ENCODE measurements around the gene ADA.
"Not testable (repeated sequence)": the region's sequence is repeated elsewhere in the genome, so short reads cannot be mapped to it uniquely, and the experiment has no call there.

The ADA gene

GRCh38 chr20:44651684-44652423 lies at the start of gene ADA:
Gene ADA, minus strand, starts transcription at chr20:44651699. Its CDS starts 92 bp downstream, at chr20:44651607.
- peak in 39 of 42 donors; percentile 22 to 85 (median 61) for DNase-seq
- intact Hi-C loops (cut with DNase I) = loop anchor here (5.0 kb wide), 1 partner anchor 175 kb away; the partner anchor contains the start of gene TTPAL

GRCh38 chr20:44700306-44700705 lies 48.8 kb upstream of the ADA start:
- intact Hi-C loops (cut with DNase I) = no loop called here
- no peak for DNase-seq

GRCh38 chr20:44698351-44698750 lies 46.9 kb upstream of the ADA start:
- no peak for DNase-seq
- intact Hi-C loops (cut with DNase I) = no loop called here

DNA sequence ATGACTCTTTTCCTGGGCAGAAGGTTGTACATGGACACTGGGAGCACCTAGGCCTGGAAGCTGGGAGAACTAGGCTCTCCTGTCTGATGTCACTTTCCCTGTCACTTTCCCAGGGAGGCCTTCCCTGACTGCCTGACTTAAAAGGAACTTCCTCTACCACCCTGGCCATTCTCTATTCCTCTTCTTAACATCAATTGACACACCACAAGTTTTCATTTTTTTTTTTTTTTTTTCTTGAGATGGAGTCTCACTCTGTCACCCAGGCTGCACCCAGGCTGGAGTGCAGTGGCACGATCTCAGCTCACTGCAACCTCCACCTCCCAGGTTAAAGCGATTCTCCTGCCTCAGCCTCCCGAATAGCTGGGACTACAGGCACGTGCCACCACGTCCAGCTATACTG lies 45.5 kb upstream of the ADA start:
- intact Hi-C loops (cut with DNase I); DNase-seq: not testable (repeated sequence)

DNA sequence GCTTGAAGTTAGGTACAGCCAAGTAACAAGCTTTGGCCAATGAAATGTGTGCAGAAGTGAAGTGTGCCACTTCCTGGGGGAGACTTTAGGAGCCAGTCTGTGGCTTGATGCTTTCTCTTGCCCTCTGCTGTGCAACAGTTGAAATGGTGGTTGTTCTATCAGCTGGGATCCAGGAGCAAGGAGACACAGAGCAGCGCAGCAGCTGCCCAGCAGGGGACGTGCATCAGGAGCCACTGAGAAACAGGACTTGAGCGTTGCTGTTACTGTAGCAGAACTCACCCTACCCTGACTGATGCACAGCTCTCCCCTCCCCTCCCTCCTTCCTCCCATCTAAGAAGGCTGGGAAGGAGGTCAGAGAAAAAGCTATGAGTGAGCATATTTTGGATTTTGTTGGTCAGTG lies 44.8 kb upstream of the ADA start:
- intact Hi-C loops (cut with DNase I) = no loop called here
- DNase-seq = no peak

- intact Hi-C loops (cut with DNase I) = no loop called here
- DNase-seq = no peak
These were observed 44.3 kb upstream of the ADA start for GRCh38 chr20:44695674-44696300.

GRCh38 chr20:44695295-44695673 lies 43.8 kb upstream of the ADA start:
- DNase-seq = no peak
- intact Hi-C loops (cut with DNase I) = no loop called here

DNA sequence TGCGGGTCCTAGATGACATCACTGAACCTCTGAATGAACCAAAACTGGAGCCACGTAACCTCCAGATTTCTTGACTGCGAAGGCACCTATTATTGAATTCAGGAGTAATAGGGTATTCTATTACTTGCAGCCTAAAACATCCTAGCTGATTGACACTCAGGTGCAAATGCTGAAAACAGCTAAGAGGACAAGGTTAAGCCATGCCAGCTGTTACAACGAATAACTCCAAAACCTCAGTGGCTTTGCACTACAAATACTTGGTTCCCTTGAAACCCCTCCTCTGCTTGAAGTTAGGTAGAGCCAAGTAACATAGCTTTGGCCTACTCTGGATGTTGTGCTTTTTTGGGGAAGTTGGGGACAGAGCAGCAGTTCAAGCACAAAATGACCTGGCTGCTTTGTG lies 42.7 kb upstream of the ADA start:
- intact Hi-C loops (cut with DNase I) = no loop called here

GRCh38 chr20:44693627-44694026 lies 42.1 kb upstream of the ADA start:
- intact Hi-C loops (cut with DNase I) = no loop called here
- no peak for DNase-seq

More for the DNA sequence above, 42.7 kb upstream of the ADA start:
- no peak for DNase-seq

GRCh38 chr20:44692932-44693480 lies 41.5 kb upstream of the ADA start:
- intact Hi-C loops (cut with DNase I) = no loop called here
- no peak for DNase-seq

DNA sequence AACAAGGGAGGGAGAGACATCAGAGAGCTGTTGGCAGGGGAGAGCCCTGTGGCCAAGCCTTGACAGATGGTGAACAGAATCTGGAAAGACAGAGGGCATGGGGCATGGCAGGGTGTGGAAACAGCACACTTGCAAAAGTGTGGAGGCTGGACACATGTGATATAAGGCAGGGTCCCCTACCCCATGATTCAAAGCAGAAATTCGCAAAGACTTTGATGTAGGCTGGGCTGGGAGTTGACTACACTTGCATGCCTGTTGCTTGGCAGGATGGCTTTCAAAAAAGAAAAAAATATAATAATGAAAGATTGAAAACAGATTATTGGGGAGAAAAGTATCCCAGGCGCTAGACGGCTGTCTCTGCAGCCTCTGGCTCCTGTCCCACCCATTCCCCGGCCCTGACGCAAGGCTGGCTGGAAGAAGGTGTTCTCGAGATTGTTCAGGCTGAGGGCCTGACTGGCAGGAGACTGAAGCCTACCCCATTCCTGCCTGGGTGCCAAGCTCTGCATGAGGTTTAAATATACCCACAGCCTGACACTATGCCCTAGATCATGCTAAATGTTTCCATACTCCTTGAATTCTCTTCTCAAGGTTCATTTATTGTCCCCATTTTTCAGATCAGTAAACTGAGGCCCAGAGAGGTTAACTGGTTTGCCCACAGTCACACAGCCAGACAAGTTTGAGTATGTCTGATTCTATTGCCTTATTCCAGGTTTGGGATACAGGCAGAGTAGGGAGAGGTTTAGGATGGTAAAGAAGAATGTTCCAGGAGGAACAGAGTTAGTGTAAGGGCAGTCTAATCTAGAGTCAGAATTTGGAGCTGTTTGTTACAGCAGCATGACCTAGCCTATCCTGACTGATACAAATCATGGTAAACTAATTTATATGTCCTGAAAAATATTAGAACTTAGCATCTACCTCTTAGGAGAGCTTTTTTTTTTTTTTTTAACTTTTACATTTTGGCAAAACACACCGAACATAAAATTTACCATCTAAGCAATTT lies 40.2 kb upstream of the ADA start:
- no peak for DNase-seq
- intact Hi-C loops (cut with DNase I) = no loop called here

- DNase-seq = no peak
- intact Hi-C loops (cut with DNase I) = no loop called here
These were observed 39.4 kb upstream of the ADA start for GRCh38 chr20:44690781-44691423.

DNA sequence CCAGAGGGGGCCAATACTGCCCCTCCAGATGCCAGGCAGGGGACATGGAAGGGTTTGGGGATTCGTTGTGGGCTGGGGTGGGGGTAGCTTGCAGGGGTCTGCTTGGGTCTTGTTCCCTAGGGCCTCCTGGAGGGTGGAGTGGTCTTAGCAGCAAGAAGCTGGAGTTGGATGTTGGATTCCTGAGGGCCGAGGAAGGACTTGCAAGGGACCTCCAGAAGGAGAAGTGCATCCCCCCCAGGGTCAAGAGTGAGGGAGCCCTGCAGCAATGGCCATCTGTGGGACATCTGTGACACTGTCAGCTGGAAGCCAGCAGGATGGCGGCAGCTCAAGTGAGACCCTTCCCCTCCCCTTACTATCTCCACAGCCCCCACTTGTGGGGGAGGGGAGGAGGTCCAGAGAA lies 38.3 kb upstream of the ADA start:
- no peak for DNase-seq
- intact Hi-C loops (cut with DNase I) = loop anchor here (5.0 kb wide), 1 partner anchor 177 kb away; no protein-coding TSS in a partner anchor

GRCh38 chr20:44688053-44688625 lies 36.6 kb upstream of the ADA start:
- intact Hi-C loops (cut with DNase I) = loop anchor here (5.0 kb wide), 1 partner anchor 179 kb away; no protein-coding TSS in a partner anchor
- DNase-seq = peak in 1 of 42 donors; percentile 48

DNA sequence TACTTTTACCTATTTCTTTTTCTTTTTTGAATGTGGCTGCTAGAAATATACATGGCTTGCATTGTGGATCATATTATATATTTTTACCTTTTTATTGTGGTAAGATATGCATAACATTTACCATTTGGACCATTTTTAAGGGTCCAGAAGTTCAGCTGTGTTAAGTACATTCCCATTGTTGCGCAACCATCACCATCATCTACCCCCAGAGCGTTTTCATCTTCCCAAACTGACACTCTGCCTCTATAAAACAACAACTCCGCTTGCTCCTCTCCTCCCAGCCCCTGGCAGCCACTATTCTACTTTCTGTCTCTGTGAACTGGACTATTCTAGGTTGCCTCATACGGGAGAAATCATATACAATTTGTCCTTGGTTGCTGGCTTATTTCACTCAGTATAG lies 35.4 kb upstream of the ADA start:
- no peak for DNase-seq
- intact Hi-C loops (cut with DNase I) = loop anchor here (5.0 kb wide), 1 partner anchor 180 kb away; no protein-coding TSS in a partner anchor

- no peak for DNase-seq
- intact Hi-C loops (cut with DNase I) = loop anchor here (2.0 kb wide), 1 partner anchor 48 kb away; no protein-coding TSS in a partner anchor
These were observed 32.8 kb upstream of the ADA start for GRCh38 chr20:44684047-44684967.

All from head of caudate nucleus (tissue), 42 donors.